GM18517 (cell line): ENCODE results near the gene PRICKLE4.

Experiments
- ATAC-seq: cut with Tn5 transposase; IDR thresholded peaks from one replicate; pipeline ENCODE4 v1.9.1; 2021; ENCODE audit warnings: mild to moderate bottlenecking, moderate library complexity; ENCODE audit not compliant: unreplicated experiment

The PRICKLE4 gene

DNA sequence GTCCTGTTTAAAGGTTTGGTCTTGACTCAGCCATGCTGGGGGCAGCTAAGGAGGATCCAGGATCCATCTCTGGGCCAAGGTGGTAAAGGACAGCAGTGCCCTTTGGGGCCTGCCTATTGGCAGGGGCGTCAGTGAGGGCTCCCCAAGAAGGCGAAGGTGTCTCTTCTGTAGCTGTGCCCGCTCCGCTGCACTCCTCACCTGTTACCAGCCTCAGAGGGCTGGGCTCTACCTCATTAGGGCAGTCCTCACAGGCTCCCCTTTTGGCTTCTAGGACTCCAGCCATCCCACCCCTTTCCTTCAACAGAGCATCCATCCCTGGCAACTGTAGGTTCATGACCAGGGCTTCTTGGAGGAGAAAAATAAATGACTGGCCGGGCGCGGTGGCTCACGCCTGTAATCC, 11.2 kb upstream of the PRICKLE4 start:
- no peak for ATAC-seq

DNA sequence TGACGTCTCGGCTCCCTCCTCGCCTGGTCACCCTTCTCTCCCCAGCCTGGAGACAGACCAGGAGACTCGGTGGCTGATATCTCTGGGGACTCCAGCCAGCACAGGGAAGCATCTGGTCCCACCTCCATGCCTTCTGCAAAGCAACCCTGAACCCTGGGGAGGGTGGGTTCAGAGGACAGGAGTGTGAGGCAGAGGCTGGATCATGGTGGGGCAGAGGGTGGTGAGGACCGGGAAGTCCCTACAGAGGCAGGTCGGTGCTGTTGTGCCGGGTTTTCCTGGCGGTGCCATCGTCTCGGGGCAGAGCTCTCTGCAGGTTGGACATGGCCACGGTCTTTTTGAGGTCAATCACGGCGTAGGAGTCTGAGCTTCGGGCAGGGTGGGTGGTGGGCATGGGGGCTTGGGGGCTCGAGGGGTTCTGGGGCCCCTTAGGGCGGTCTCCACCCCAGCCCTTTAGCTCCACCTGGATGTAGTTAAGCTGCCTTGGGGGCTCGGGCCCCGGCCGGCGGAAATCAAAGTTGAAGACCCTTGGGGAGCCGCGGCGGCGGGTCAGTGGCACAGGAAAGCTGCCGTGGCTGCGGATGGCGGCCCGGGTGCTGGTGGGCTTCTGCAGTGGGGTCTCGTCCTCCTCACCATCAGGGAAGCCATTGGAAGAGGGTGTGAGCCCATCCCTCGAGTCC, 10.1 kb upstream of the PRICKLE4 start:
- no peak for ATAC-seq

DNA sequence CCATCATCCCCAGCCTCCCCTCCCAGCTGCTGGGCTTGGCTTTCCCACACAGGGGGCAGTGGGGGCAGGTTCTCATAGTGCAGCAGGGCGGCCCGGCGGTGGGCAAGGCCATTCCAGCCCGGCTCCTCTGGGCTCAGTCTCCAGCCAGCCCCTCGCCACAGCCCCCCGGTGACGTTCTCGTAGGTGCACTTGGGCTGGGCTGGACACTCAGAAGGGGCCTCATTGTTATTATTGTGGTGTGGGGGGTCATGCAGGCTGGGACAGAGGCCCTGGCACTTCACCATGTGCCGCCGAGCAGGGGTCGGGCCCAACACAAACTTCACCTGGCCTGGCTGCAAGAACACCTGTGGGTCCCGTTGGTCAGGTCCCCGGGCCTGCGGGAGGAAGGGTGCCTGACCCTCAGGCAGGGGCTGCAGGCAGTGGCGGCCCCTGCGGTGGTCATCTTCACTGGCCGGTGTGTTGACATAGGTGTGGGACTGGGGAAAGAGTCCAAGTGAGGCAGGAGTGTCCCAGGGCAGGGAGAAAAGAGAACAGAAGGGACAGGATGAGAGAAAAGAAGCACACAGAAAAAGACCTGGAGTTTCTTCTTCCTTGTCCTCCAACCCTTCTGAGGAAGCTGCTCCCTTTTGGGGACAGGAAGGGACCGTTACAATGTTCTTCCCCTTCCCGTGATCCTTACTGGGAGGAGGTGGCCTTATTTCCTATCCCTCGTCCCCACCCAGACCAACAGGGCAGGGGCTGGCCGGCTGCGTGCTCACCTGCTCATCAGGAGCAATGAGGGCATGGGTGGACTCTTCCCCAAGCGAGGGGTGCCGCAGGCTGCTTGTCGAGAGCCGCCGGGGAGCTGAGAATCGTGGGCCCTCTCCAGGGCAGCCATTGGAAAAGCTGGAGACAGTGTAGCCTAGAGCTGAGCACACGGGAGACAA, 9.3 kb upstream of the PRICKLE4 start:
- ATAC-seq, result no peak

DNA sequence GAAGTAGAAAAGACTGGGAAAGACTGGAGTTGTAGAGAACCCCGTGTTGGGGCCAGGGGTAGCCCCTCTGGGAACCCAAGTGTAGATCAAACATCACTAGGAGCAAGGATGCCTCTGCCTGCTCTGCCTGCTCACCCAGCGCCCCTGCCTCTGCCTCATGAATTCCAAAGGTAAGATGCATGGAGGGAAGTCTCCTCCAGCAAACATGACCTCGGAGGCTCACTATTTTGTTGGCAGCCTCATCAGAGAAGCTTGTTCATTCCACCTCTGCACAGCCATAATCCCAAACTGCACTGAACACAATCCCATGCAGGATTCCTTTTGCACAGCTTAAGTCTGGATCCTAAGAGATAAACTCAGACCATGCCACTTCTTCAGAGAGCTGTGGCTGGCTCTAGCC, 5.7 kb upstream of the PRICKLE4 start:
- ATAC-seq, result no peak

DNA sequence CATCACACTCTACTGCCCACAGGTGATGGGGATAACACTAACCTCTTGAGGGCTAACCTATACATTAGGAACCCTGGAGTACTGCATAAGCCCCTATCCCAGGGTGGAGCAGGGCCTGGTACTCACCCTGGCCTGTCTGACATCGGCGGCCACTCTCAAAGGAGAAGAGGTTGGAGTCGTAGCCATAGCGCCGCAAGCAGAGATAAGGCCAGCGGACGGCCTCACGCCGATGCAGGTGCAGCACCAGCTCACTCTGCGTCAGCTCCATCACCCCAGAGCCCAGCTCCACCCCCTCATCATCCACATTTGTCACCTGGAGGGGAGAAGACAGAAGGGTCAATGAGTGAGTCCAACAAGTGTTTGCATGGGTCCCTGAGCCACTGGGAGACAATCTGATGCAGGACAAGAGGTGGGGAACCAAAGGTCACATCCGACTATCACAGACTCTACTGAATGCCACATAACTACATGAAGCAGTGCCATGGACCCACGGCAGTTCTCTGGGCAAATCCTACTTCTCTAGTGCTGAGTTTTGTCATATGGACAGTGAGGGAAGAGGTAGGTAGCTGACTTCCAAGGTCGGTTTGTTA, 5.2 kb upstream of the PRICKLE4 start:
- no peak for ATAC-seq

DNA sequence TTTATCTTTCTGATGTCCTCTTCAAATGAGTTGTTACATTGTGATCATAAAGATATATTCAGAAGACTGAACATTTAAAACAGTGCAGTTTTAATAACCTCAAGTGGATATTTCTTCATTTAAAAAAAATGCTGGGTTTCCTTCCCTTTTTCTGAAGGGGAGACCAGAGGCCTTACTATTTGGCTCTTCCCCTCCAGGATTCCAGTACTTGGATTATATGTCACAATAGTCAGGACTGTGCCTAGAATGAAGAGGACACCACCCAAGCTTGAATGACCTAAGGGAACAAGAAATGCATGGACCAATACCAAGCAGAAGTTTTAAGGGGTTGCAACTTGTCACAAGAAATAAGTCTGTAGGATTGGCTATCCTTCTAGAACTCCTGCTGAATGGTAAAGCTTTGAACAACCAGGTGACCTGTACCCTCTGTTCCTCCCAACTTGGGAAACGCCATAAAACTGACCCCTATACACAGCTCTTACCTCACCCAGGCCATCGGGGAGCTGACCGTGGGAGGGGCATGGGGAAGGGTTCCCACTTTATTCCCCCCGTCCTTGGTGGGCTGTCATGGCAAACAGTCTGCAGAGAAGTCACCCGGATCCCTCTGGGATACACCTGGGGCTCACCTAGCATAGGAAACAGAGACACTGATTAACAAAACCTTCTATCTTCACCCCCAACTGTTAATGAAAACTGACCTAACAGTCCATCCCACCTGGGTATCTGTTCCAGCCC, 2.9 kb upstream of the PRICKLE4 start:
- no peak for ATAC-seq

DNA sequence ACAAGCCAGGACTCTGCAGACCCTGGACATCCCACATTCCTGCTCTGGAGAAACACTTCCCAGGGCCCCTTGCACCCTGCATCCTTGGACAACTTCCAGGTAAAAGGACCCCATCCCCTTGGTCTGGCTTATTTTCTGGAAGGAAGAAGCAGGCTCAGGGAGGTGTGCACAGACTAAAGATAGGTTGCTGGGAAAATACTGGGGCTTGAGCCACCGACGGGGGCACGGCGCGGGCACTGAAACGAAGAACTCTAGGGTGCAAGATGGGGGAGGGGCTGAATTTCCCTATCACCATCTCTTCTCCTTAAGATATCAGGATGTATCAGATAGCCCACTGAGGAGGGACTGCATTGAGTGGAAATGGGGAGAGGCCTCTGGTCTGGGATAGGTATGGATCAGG, 1.7 kb upstream of the PRICKLE4 start:
- no peak for ATAC-seq

DNA sequence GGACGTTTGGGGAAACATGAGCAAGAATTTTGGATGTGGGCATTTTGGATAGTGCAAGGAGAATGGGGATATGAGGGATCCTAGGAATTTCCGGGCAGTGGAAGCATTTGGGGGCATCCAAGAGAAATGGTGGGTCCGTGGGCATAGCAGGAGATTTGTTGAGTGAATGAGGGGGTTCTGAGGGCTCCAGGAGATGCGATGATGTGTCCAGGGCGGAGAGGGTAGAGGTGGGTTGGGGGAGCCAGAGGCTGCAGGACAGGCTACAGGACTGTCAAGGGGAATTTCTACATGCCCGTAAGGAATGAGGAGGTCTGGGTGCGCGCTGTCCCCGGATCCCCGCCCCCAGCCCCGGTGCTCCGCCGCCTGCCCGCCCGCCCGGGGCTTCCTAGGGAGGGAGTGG, 1.2 kb upstream of the PRICKLE4 start:
- no peak for ATAC-seq

DNA sequence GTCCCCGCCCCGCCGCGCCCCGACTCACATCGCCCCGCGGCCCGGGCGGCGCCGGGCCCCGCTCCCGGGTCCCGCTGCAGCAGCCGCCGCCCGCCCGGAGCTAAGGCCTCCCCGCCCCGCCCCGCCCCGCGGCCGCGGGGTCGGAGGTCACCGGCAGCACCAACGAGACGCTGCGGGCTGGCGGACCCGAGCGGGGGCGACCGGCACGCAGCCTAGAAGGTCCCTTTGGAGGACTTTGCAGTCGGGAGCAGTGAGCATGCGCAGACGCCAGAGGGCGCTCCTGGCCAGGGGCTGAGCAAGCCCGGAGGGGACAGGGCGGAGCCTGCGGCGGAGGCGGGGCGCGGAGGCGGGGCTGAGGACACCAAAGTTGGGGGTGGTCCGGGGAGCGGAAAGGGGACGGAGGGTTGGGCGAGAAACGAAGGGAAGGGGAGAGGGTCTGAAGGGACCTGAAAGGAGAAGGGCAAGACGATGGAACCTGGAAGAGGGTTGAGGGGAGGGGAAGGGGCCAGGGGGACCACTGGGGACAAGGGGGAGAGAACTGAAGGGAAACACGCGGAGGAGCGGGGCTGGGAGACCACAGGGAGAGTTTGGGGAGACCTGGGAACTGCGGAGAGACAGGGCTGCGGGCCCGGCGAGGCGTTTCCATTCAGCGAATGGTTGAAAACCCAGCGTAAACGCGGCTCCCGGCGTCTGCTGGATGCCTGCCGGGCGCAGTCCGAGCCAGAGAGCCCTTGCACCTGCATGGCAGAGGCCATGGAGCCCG, 613 bp upstream of the PRICKLE4 start, which contains the start of gene FRS3:
FRS3 (minus strand) TSS at position 113 of the 763 bp plus-strand sequence. CDS start 2,913 bp downstream, outside the sequence.
- ATAC-seq, result peak; percentile 94

DNA sequence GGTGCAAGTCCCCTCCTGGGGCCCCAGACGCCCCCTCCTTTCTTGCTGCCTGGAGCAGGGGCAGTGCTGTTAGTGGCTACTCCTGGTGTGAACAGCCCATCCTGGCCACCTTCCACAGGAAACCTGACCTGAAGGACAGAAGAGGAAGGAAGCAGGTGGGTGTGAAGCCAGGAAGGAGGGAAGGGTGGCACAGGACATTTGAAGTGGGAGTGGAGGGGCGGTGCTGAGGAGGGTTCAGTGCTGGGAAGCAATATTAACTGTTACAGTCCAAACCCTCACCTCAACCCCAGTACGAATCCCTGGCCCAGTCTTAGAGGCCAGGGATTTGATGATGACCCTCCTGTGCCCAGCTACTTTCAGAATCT, 766 bp downstream of the PRICKLE4 start:
- no peak for ATAC-seq

DNA sequence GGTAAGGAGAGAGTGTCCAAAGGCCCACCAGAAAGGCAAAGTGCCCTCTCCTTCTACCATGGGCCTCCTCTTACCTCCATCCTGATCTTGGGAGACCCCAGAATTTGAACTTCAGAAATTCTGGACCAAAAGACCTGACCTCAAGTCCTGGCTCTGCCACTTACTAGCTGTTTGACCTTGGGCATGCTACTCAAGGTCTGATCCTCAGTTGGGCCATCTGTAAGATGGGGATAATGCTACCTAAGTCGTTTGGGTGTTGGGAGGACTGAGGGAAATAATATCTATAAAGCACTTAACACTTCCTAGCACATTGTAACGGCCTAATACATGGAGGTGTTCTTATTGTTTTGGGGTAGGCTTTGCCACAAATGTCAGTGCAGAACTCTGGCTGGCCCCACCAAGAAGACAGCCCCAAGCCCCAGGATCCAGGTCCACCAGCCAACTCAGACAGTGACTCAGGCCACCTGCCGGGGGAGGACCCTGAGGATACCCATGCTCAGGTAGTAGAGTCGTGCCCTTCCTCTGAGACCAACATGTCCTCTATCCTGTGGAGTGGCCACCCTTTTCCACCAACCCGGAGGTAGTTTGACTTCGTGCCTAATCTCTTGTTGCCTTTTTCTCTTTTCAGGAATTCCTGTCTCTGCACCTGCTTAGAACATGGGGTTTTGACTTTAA, 2.7 kb downstream of the PRICKLE4 start:
- no peak for ATAC-seq

DNA sequence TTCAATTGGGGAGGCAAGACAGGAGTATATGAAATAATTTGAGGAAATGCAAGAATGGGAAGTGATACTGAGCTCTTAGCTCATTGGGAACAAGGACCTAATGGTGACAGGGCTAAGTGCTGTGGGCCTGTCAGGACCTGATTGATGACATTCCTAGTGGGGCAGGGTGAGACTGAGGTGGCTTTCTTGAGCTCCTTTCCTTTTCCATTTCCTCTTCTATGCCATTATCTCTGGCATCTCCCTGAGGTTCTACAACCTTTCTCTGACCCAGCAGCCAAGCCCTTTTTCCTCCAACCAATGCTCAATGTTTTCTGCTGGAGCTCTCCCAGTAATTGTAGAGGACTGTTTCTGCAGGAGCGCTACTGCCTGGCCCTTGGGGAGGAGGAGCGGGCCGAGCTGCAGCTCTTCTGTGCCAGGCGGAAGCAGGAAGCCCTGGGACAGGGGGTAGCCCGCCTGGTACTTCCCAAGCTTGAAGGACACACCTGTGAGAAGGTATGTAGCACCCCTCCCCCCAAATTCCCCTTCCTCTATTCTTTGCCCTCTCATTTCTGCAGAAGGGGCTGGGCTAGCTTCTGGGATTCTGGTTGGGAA, 4.1 kb downstream of the PRICKLE4 start:
- ATAC-seq, result no peak

DNA sequence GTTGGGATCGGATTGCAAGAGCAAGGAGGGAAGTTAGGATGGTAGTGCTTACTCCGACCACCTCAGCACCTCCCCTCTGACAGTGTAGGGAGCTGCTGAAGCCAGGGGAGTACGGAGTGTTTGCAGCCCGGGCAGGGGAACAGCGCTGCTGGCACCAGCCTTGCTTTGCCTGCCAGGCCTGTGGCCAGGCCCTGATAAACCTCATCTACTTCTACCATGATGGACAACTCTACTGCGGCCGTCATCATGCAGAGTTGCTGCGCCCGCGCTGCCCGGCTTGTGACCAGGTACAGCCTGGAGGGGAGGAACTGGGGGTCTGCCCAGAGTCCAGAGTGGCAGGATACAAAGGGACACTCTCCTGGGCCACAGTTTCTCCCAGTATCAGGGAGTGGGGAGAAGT, 4.7 kb downstream of the PRICKLE4 start:
- ATAC-seq, result no peak

DNA sequence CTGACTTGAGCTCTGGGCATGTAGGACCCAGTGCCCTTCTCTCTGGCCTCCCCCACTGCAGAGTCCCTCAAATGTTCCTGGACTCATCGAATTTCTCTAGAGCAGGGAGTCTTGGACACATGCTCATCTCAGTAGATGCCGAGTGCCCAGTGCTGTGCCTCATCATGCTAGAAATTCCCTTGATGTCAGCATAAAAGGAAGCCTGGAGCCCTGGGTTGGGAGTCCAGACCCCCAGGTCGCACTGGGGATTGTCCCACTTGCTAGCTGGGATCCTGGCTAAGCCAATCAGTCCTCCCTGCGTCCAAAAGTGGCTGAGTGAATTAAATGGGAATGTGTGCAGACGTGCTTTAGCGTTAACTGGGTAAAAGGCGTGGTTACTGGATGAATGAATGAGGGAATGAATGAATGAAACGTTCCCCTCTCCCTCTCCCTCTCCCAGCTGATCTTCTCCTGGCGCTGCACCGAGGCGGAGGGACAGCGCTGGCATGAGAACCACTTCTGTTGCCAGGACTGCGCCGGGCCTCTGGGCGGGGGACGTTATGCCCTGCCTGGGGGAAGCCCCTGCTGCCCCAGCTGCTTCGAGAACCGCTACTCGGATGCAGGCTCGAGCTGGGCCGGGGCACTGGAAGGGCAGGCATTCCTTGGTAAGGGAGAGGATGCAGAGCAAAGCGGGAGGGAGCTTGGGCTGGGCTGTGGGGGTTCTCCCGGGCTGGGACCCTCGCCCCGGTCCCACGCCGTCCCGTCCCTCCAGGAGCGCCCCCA, 5.3 kb downstream of the PRICKLE4 start:
- no peak for ATAC-seq

DNA sequence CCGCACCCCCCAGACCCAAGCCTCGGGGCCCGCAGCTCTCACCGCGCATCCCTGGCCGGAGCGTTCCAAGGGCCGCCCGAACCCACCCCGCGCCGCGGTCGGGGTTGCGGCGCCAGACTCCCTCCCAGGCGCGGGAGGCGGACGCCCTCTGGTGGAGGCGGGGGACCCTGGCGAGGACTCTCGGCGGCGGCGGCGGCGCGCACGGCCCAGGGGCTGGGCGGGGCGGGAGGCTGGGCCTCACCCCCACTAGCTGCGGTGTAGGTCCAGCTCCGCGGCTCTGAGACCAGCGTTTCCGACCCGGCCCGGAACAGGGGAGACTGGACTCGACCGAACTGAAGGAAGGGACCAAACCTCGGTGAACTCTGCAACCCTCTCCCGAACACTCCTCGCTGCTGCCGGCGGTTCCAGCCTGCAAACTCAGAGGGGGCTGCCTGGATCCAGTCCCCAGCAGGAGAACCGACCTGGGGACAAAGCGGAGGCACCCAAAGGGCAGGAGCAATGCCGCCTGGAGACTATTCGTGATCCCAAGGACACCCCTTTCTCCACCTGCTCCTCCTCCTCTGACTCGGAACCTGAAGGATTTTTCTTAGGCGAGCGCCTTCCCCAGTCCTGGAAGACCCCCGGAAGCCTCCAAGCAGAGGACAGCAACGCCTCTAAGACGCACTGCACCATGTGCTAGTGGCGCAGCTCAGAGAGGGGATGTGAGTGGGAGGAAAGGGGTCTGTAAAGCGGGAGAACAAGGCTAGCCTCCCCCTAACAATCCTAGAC, 6.1 kb downstream of the PRICKLE4 start:
- peak; percentile 48 for ATAC-seq

DNA sequence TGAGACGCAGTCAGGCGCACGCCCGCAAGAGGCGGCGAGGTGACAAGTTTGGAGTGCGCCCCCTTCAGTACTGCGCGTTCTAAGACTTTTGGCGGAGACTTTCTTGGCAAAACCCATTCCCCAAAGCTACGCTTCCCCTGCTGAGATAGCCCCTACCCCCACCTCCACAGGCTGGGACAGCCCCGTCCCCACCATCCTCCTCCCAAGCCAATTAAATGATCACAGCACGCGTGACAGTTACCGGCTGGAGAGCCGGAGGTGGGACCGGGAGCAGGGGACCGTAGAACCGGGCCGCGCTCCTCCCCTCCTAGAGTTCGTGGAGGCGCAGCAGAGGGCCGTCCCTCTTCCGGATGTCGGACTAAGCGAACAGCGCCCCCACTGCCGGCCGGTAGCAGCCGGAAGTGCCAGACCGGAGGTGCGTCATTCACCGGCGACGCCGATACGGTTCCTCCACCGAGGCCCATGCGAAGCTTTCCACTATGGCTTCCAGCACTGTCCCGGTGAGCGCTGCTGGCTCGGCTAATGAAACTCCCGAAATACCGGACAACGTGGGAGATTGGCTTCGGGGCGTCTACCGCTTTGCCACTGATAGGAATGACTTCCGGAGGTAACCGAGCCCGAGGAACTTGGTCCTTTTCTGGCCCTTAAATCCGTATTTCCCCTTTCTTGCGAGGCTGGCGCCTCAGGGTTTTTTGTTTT, 6.8 kb downstream of the PRICKLE4 start, which contains the start of gene TOMM6:
TOMM6 (plus strand) TSS at position 476 of the 699 bp plus-strand sequence; CDS start at position 480, 4 bp downstream.
- ATAC-seq, result peak; percentile 75

DNA sequence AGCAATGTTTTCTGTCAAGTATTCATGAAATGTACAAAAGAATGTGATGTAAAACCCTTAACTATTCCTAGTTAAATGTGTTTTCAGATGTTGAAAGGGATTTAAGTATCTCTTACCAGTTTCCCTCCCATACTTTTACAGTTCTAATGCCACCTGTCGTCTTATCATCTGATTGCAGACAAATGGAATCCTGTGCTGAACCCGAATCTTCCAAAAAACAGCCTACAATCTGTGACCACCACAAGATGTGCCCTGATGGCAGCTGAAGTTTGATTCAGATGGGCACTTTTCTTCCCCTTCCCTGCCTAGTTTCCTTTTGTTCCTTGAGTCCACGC, 8.8 kb downstream of the PRICKLE4 start:
- ATAC-seq, result no peak
